ENCODE data around the gene TMEM154.

TMEM154 gene

DNA sequence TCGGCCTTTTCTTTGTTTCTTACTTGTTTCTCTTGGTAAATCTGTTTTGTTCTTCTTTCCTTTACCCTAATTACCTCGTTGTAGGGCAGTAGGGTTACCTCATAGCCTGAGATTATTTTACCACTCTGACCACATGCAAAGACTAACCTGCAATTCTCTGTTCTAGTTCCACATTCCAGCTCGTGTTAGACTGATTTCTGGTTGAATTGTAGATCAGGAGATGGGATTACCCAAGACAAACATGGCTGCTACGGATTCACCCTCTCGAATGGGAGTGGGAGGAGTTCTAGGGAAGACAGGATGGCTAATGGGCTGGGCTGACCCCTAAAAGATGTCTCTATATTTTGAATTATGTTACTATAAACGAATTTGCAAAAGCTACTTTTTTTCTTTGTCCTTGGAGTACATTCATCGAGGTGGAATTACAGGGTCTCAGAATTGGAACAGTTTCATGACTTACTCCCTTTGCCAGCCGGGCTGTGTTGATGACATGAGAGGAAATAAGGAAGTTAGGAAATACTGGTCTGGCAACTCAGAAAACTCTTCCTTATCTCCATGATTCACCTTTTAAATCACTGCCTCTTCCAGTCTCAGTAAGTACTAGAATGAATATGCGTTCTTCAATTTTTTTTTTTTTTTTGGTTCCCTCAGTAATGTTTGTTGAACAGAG, 107.2 kb downstream of the TMEM154 start:
- Histone ChIP-seq H3K27ac (ENCODE audit: low read depth, low read length) (no peak overlapping the region), H3K9ac (ENCODE audit: low read depth, low read length) (no peak overlapping the region), H3K4me1 (ENCODE audit: insufficient read depth, low read length) (no peaks in the 10 kb centered on the region), H3K36me3 (ENCODE audit: insufficient read depth, low read length) (no peaks in the 10 kb centered on the region), H3K27me3 (ENCODE audit: insufficient read depth, low read length) (no peaks in the 10 kb centered on the region), H3K9me3 (ENCODE audit: insufficient read depth, low read depth, low read length) (no peaks in the 10 kb centered on the region), H3K4me3 (ENCODE audit: low read length) (no peak overlapping the region)
- 88% methylated on average over 9 of the region's 9 CpGs for WGBS

DNA sequence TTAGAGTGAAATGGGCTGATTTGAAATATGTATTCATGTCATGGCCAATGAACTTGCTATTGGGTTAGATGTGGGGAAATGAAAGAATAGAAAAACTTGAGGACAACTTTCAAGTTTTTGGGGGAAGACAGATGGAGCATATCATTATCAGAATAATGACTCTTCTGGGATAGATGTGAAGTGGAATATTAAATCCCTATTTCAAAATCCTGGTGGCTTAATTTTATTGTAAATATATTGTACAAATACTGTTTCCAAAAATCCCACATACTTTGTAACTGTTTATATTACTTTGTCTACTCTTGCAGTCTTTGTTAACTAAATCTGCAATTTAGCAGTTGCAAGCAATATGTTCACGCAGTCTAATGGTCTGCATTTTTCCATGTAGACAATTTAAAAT, 108.0 kb downstream of the TMEM154 start:
- H3K4me3 ChIP-seq (ENCODE audit: low read length) = no peak overlapping the region
- H3K27ac ChIP-seq (ENCODE audit: low read depth, low read length) = no peak overlapping the region
- no peaks in the 10 kb centered on the region for H3K36me3 ChIP-seq (ENCODE audit: insufficient read depth, low read length)
- H3K9ac ChIP-seq (ENCODE audit: low read depth, low read length) = no peak overlapping the region
- 100% methylated on average over 1 of the region's 1 CpG for WGBS
- H3K9me3 ChIP-seq (ENCODE audit: insufficient read depth, low read depth, low read length) = no peaks in the 10 kb centered on the region
- no peaks in the 10 kb centered on the region for H3K27me3 ChIP-seq (ENCODE audit: insufficient read depth, low read length)
- no peaks in the 10 kb centered on the region for H3K4me1 ChIP-seq (ENCODE audit: insufficient read depth, low read length)

DNA sequence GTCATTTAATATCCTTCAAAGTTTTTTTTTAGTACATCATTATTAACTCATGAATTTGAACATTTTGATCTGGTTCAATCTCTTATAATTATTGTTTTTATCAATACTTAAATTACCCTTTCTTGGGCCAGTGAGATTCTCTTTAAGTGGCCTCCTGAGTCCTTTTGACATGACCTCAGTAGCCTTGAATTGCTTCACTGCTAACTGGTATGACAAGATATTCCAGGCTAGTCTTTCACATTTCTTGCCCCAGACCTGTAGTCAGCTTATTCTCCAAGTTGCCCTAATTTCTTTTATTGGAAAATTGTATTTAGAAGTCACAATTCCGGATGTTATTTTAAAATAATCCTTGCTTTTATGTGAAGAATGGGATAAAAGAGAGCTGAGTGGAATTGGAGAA, 108.5 kb downstream of the TMEM154 start:
- Histone ChIP-seq H3K4me1 (ENCODE audit: insufficient read depth, low read length) (no peaks in the 10 kb centered on the region), H3K36me3 (ENCODE audit: insufficient read depth, low read length) (no peaks in the 10 kb centered on the region), H3K27me3 (ENCODE audit: insufficient read depth, low read length) (no peaks in the 10 kb centered on the region), H3K9me3 (ENCODE audit: insufficient read depth, low read depth, low read length) (no peaks in the 10 kb centered on the region), H3K27ac (ENCODE audit: low read depth, low read length) (no peak overlapping the region), H3K4me3 (ENCODE audit: low read length) (no peak overlapping the region), H3K9ac (ENCODE audit: low read depth, low read length) (no peak overlapping the region)
- 88% methylated on average over 1 of the region's 1 CpG for WGBS
